Measurements from ENCODE around the gene DYNC1I2. TPM values are rescaled to one million over a fixed set of nuclear protein-coding genes. Genes with fewer than 3 reads are reported as not detected.
A peak's percentile ranks its signal among the peaks of the same experiment; 100 is the strongest.

Gene DYNC1I2
- total RNA-seq, 1 donor from 2014 or later, result 121 TPM

- Histone ChIP-seq H2AFZ (ENCODE audit: low read depth, low read length) (no peak overlapping the region), H3K36me3 (ENCODE audit: insufficient read depth, low read length) (peaks cover 10% of the 10 kb centered on the region), H3K4me2 (ENCODE audit: low read length) (no peak overlapping the region), H3K27me3 (ENCODE audit: insufficient read depth, low read length) (no peaks in the 10 kb centered on the region), H3K9ac (ENCODE audit: low read length) (no peak overlapping the region), H3K79me2 (ENCODE audit: insufficient read depth, low read length) (no peaks in the 10 kb centered on the region), H3K4me3 (ENCODE audit: insufficient read depth, low read depth, low read length) (no peak overlapping the region), H3K9me3 (ENCODE audit: insufficient read depth, low read depth, low read length) (no peaks in the 10 kb centered on the region), H3K4me1 (ENCODE audit: insufficient read depth, low read length) (peaks cover 7% of the 10 kb centered on the region), H3K27ac (ENCODE audit: low read depth, low read length) (no peak overlapping the region), H4K20me1 (ENCODE audit: insufficient read depth, low read length) (no peaks in the 10 kb centered on the region)
- no peak for TF ChIP-seq EZH2 (IDR thresholded peaks at IDR 0.05; ENCODE audit: insufficient read depth, low read length)
- no peak for FAIRE-seq
- H3K9me3 Mint-ChIP-seq (ENCODE audit: unreplicated experiment), result no peaks in the 10 kb centered on the region
- peak overlapping the region; percentile 91 for H3K27ac Mint-ChIP-seq (ENCODE audit: unreplicated experiment)
- no peak overlapping the region for H3K4me3 Mint-ChIP-seq (ENCODE audit: unreplicated experiment)
- peak; percentile 53 for DNase-seq (ENCODE audit: low read depth)
- peaks cover 23% of the 10 kb centered on the region for H3K36me3 Mint-ChIP-seq (ENCODE audit: low read depth, unreplicated experiment)
- H3K27me3 Mint-ChIP-seq (ENCODE audit: low read depth, unreplicated experiment), result no peaks in the 10 kb centered on the region
- peaks cover 16% of the 10 kb centered on the region for H3K4me1 Mint-ChIP-seq (ENCODE audit: low read depth, unreplicated experiment)
Measured at GRCh38 chr2:171762879-171763573, 75.8 kb downstream of the DYNC1I2 start.

DNA sequence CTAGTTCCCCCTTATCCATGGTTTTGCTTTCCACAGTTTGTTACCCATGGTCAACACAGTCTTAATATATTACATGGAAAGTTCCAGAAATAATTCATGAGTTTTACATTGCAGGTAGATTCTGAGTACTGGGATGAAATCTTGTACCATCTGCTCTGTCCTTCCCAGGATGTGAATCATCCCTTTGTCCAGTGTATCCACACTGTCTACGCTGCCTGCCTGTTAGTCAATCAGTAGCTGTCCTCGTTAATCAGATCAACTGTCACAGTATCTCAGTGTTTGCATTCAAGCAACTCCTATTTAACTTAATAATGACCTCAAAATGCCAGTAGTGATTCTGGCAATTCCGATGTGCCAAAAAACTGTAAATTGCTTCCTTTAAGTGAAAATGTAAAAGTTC lies 76.3 kb downstream of the DYNC1I2 start:
- Mint-ChIP-seq H3K27me3 (ENCODE audit: low read depth, unreplicated experiment) (no peaks in the 10 kb centered on the region), H3K9me3 (ENCODE audit: unreplicated experiment) (no peaks in the 10 kb centered on the region), H3K36me3 (ENCODE audit: low read depth, unreplicated experiment) (peaks cover 19% of the 10 kb centered on the region), H3K4me3 (ENCODE audit: unreplicated experiment) (no peak overlapping the region), H3K4me1 (ENCODE audit: low read depth, unreplicated experiment) (peaks cover 16% of the 10 kb centered on the region), H3K27ac (ENCODE audit: unreplicated experiment) (peak overlapping the region; percentile 91)
- no peaks in the 10 kb centered on the region for H3K27me3 ChIP-seq (ENCODE audit: insufficient read depth, low read length)
- H3K9me3 ChIP-seq (ENCODE audit: insufficient read depth, low read depth, low read length), result no peaks in the 10 kb centered on the region
- no peak overlapping the region for H2AFZ ChIP-seq (ENCODE audit: low read depth, low read length)
- H3K36me3 ChIP-seq (ENCODE audit: insufficient read depth, low read length), result peaks cover 10% of the 10 kb centered on the region
- H3K4me1 ChIP-seq (ENCODE audit: insufficient read depth, low read length), result peaks cover 7% of the 10 kb centered on the region
- H3K4me3 ChIP-seq (ENCODE audit: insufficient read depth, low read depth, low read length), result no peak overlapping the region
- no peak overlapping the region for H3K9ac ChIP-seq (ENCODE audit: low read length)
- FAIRE-seq (no peak), DNase-seq (ENCODE audit: low read depth) (no peak)
- no peak for TF ChIP-seq CTCF (IDR thresholded peaks at IDR 0.05; ENCODE audit: insufficient read depth, low read depth, low read length)
- no peak for TF ChIP-seq EZH2 (IDR thresholded peaks at IDR 0.05; ENCODE audit: insufficient read depth, low read length)
- H3K79me2 ChIP-seq (ENCODE audit: insufficient read depth, low read length), result no peaks in the 10 kb centered on the region
- H3K27ac ChIP-seq (ENCODE audit: low read depth, low read length), result no peak overlapping the region
- H3K4me2 ChIP-seq (ENCODE audit: low read length), result no peak overlapping the region
- H4K20me1 ChIP-seq (ENCODE audit: insufficient read depth, low read length), result no peaks in the 10 kb centered on the region

DNA sequence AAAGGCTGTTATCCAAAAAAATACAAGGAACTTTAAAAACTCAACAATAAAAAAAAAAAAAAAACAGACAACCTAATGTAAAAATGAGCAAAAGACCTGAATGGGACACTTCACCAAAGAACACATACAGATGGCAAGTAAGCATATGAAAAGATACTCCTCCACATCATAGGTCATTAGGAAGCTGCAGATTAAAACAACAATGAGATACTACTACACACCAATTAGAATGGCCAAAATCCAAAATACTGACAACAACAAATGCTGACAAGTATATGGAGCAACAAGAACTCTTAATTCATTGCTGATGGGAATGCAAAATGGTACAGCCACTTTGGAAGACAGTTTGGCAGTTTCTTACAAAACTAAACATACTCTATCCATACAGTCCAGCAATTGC lies 84.2 kb downstream of the DYNC1I2 start:
- Histone ChIP-seq H3K27me3 (ENCODE audit: insufficient read depth, low read length) (no peaks in the 10 kb centered on the region), H3K4me3 (ENCODE audit: insufficient read depth, low read depth, low read length) (no peak overlapping the region), H3K4me2 (ENCODE audit: low read length) (no peak overlapping the region), H3K9ac (ENCODE audit: low read length) (no peak overlapping the region), H2AFZ (ENCODE audit: low read depth, low read length) (no peak overlapping the region), H3K9me3 (ENCODE audit: insufficient read depth, low read depth, low read length) (no peaks in the 10 kb centered on the region), H3K4me1 (ENCODE audit: insufficient read depth, low read length) (no peaks in the 10 kb centered on the region), H3K27ac (ENCODE audit: low read depth, low read length) (no peak overlapping the region), H3K36me3 (ENCODE audit: insufficient read depth, low read length) (no peaks in the 10 kb centered on the region), H4K20me1 (ENCODE audit: insufficient read depth, low read length) (no peaks in the 10 kb centered on the region), H3K79me2 (ENCODE audit: insufficient read depth, low read length) (no peaks in the 10 kb centered on the region)
- H3K4me3 Mint-ChIP-seq (ENCODE audit: unreplicated experiment), result no peak overlapping the region
- peaks cover 13% of the 10 kb centered on the region for H3K36me3 Mint-ChIP-seq (ENCODE audit: low read depth, unreplicated experiment)
- FAIRE-seq (no peak), DNase-seq (ENCODE audit: low read depth) (no peak)
- peaks cover 6% of the 10 kb centered on the region for H3K9me3 Mint-ChIP-seq (ENCODE audit: unreplicated experiment)
- H3K27ac Mint-ChIP-seq (ENCODE audit: unreplicated experiment), result no peak overlapping the region
- no peaks in the 10 kb centered on the region for H3K27me3 Mint-ChIP-seq (ENCODE audit: low read depth, unreplicated experiment)
- TF ChIP-seq EZH2 (IDR thresholded peaks at IDR 0.05; ENCODE audit: insufficient read depth, low read length) (no peak), CTCF (IDR thresholded peaks at IDR 0.05; ENCODE audit: insufficient read depth, low read depth, low read length) (no peak)
- no peaks in the 10 kb centered on the region for H3K4me1 Mint-ChIP-seq (ENCODE audit: low read depth, unreplicated experiment)
